ENCODE results near the gene CALN1. TPM values are rescaled to one million over a fixed set of nuclear protein-coding genes. Genes with fewer than 3 reads are reported as not detected.
"Not testable (repeated sequence)": the region's sequence is repeated elsewhere in the genome, so short reads cannot be mapped to it uniquely, and the experiment has no call there.

CALN1 gene
- total and polyA plus RNA-seq, 2 of the 8 experiments (the other 6 are each of a cell fraction or from before 2014, with no cell fraction given): 6.4 to 15.2 TPM

DNA sequence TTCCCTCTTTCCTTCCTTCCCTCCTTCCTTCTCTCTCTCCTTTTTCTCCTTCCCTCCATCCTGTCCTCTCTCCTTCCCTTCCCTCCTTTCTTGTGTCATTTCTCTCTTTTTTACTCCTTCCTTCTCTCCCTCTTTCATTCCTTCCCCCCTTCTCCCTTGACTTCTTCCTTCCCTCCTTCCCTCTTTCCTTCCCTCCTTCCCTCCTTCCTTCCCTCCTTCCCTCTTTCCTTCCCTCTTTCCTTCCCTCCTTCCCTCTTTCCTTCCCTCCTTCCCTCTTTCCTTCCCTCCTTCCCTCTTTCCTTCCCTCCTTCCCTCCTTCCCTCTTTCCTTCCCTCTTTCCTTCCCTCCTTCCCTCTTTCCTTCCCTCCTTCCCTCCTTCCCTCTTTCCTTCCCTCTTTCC lies 203.1 kb downstream of the CALN1 start:
- H3K23ac ChIP-seq (ENCODE audit: insufficient read length); H2BK20ac ChIP-seq (ENCODE audit: low read length); H2AFZ ChIP-seq (ENCODE audit: low read length); H4K8ac ChIP-seq (ENCODE audit: extremely low read depth, insufficient read depth, low read length); H3K27ac ChIP-seq (ENCODE audit: low read depth, low read length); H2BK15ac ChIP-seq (ENCODE audit: low read length); H3K27me3 ChIP-seq (replicated peaks in 1 of 4; ENCODE audit: control insufficient read depth in 3 of 4, extremely low read depth in 1 of 4, insufficient read depth in 3 of 4, low read length in 3 of 4); H3K4me3 ChIP-seq (ENCODE audit: extremely low read depth in 1 of 4, insufficient read depth in 2 of 4, low read depth in 3 of 4, low read length in 4 of 4); H3K9me3 ChIP-seq (ENCODE audit: insufficient read depth in 2 of 2, low read depth in 1 of 2, low read length in 1 of 2); H4K20me1 ChIP-seq (replicated peaks in 1 of 2; ENCODE audit: control insufficient read depth in 1 of 2, insufficient read depth in 2 of 2, low read length in 2 of 2); H4K5ac ChIP-seq (ENCODE audit: insufficient read length, low read depth, low read length); FAIRE-seq; H4K91ac ChIP-seq (replicated peaks; ENCODE audit: insufficient read length, low read length); H3K23me2 ChIP-seq (ENCODE audit: low read depth, low read length); H2BK5ac ChIP-seq (ENCODE audit: low read depth, low read length); H3K14ac ChIP-seq (ENCODE audit: insufficient read length); POLR2A ChIA-PET (ENCODE audit: partially characterized antibody); H3K18ac ChIP-seq (ENCODE audit: extremely low read depth, low read length); H3K79me1 ChIP-seq (ENCODE audit: low read depth, low read length); H3K4ac ChIP-seq (replicated peaks; ENCODE audit: insufficient read length, low read depth, low read length); H3K4me2 ChIP-seq (ENCODE audit: insufficient read depth in 1 of 2, low read depth in 2 of 2, low read length in 2 of 2); H3K56ac ChIP-seq (replicated peaks; ENCODE audit: insufficient read length, low read depth, low read length); DNase-seq (ENCODE audit: low read depth in 1 of 2, low spot score in 2 of 2); H3K9ac ChIP-seq (replicated peaks in 1 of 4; ENCODE audit: extremely low read depth in 1 of 4, low read depth in 3 of 4, low read length in 3 of 4); H2BK120ac ChIP-seq (replicated peaks; ENCODE audit: low read depth, low read length); H3K79me2 ChIP-seq (ENCODE audit: control insufficient read depth in 1 of 2, insufficient read depth in 2 of 2, low read length in 2 of 2); H3K4me1 ChIP-seq (replicated peaks in 1 of 4; ENCODE audit: control insufficient read depth in 3 of 4, insufficient read depth in 4 of 4, low read length in 3 of 4); H3K36me3 ChIP-seq (ENCODE audit: control insufficient read depth in 2 of 4, insufficient read depth in 4 of 4, low read length in 3 of 4): not testable (repeated sequence)
- CTCF ChIA-PET (ENCODE audit: partially characterized antibody): interaction anchor here (0.5 kb wide), 1 partner anchor 16 kb away, joined by 3 read pairs; no protein-coding TSS in a partner anchor
- 0 out of 2 replicates have a peak overlapping the region, but pooled peaks have one; percentile 27 for H2BK12ac ChIP-seq (ENCODE audit: low read depth, low read length)
- peak overlapping the region; percentile 82; the same call in 1 of the 2 replicates for H2AK5ac ChIP-seq (ENCODE audit: low read depth, low read length)

Data from H1 (cell line).